Limb (tissue), 2 donors: ENCODE measurements around the gene KAT5.
"Not testable (repeated sequence)": the region's sequence is repeated elsewhere in the genome, so short reads cannot be mapped to it uniquely, and the experiment has no call there.

Source experiments
- DNase-seq, 2 donors: peaks; one replicate each; pipeline ENCODE4 v3.0.0-alpha.2; 2016; ENCODE audit errors: extremely low spot score in 2 of 2

KAT5 gene

DNA sequence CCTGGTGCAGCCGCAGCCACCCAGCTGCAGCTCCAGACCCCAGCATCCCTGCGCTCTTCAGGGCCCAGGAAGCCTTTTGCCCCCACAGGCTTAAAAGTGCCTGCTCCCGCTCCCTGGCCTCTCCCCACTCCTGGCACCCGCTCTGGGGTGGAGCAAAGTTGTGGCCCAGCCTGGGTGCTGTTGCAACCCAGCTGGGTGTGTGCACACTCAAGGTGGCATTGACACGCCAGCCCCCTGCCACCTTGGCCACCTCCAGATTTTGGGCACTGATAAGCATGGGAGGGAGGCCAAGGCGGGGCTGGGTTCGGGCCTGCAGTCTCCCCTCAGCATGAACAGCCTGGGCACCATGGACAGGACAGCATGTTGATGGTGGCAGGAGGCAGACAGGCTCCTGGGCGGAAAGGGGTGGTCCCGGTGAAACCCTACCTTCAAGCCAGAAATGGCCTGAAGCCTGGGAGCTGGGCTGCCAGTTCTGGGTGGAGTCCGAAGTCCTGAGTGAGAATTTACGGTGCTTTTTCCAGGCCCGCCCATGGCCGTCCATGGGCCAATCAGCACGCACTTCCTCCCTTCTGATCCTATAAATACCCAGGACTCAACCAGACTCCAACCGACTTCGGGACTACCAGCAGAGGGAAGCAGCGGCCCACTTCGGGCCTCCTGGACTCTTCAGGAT is 32.1 kb downstream of the KAT5 start:
- DNase-seq, result no peak

- DNase-seq, result no peak
These were observed 32.6 kb downstream of the KAT5 start for GRCh38 chr11:65744699-65745042.

DNA sequence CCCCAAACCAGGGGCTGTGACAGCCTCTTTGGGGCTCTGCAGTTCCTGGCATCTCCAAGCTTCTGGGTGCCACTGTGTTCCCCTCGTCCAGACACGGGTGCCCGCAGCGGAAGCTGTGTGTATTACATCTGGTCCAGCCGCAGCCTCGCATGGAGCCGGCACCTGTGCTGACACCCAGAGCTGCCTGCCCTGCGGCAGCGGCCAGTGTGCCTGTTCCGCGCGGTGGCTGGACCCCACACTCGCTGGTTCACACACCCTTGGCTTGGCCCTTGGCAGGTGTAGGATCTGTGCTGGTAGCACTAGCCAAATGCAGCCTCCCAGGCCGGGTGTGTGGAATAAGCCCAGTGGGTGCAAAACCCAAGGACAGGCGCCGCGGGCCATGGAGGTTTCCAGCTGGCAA is 33.0 kb downstream of the KAT5 start:
- DNase-seq, result no peak

DNA sequence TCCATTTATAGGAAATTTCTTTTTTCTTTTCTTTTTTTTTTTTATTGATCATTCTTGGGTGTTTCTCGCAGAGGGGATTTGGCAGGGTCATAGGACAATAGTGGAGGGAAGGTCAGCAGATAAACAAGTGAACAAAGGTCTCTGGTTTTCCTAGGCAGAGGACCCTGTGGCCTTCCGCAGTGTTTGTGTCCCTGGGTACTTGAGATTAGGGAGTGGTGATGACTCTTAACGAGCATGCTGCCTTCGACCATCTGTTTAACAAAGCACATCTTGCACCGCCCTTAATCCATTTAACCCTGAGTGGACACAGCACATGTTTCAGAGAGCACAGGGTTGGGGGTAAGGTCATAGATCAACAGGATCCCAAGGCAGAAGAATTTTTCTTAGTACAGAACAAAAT is 50.1 kb downstream of the KAT5 start:
- DNase-seq, result not testable (repeated sequence)

DNA sequence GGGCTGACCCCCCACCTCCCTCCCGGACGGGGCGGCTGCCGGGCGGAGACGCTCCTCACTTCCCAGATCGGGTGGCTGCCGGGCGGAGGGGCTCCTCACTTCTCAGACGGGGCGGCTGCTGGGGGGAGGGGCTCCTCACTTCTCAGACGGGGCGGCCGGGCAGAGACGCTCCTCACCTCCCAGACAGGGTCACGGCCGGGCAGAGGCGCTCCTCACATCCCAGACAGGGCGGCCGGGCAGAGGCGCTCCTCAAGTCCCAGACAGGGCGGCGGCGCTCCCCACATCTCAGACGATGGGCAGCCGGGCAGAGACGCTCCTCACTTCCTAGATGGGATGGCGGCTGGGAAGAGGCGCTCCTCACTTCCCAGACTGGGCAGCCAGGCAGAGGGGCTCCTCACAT is 50.8 kb downstream of the KAT5 start:
- DNase-seq, result not testable (repeated sequence)

DNA sequence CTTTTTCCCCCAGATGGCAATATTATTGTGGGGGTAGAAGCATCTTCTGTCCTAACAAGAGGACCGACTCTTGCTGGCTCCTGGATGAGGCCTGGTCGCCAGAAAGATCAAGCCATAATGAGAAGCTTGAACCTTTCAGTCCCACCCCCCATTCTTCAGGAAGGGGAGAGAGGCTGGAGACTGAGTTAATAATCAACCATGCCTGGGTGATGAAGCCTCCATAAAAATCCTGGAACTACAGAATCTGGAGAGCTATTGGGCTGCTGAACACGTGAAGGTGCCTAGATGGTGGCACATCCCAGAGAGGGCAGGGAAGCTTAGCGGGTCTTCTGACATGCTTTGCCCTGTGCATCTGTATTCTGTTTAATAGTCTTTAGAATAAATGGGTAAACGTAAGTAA is 52.4 kb downstream of the KAT5 start:
- no peak for DNase-seq

- DNase-seq, result no peak
These were observed 54.5 kb downstream of the KAT5 start for GRCh38 chr11:65766535-65766934.

DNA sequence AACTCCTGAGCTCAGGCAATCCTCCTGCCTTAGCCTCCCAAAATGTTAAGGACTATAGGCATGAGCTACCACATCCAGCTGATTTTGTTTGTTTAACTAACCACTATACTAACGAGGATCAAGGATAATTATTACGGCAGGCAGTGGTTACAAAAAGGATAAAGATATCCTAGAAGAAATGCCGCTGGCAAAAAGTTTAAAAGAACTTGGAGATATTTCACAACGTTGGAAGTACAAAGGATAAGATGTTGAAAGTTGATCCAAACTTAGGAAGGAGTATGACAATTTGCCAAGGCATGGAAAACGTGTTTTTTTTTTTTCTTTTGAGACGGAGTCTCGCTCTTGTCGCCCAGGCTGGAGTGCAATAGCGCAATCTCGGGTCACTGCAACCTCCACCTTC is 55.4 kb downstream of the KAT5 start:
- no peak for DNase-seq

GRCh38 chr11:65767806-65768205 is 55.8 kb downstream of the KAT5 start:
- not testable (repeated sequence) for DNase-seq
